ENCODE data around the gene C3orf52. TPM values are rescaled to one million over a fixed set of nuclear protein-coding genes. Genes with fewer than 3 reads are reported as not detected.

The C3orf52 gene
- total RNA-seq, 3 donors from 2014 or later, result 0.64 to 23.6 (median 8.5) TPM

DNA sequence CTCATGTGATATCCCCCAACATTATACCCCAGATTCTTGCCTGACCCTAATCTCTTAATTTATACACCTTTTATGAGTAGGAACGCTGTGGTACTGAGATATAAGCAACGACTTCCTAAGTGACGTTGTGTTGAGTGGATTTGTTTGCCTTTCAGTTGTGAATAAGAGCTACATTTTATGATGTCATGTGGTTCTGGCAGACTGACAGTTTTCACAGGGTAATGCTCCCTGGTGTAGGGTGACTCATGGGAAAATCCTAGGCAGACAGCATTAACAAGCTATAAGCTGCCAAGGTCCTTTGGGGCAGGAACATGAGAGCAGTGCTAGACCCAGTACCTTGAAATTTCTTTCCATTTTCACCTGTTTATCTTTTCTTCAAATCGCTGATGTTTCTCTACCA is 11.2 kb downstream of the C3orf52 start:
- Histone ChIP-seq H3K36me3 (no peaks in the 10 kb centered on the region), H3K27me3 (no peaks in the 10 kb centered on the region), H3K4me3 (no peak overlapping the region), H3K27ac (no peak overlapping the region), H3K4me1 (no peaks in the 10 kb centered on the region), H3K9me3 (no peaks in the 10 kb centered on the region)
- intact Hi-C loops (cut with DNase I; ENCODE audit: low total_unique reads), result no loop called here
- TF ChIP-seq CTCF (IDR thresholded peaks at IDR 0.05) (no peak), POLR2AphosphoS5 (IDR thresholded peaks at IDR 0.05) (no peak), POLR2A (IDR thresholded peaks at IDR 0.05) (no peak)
- DNase-seq (ENCODE audit: low spot score in 2 of 2), result peak in 1 of 2 donors; percentile 37

DNA sequence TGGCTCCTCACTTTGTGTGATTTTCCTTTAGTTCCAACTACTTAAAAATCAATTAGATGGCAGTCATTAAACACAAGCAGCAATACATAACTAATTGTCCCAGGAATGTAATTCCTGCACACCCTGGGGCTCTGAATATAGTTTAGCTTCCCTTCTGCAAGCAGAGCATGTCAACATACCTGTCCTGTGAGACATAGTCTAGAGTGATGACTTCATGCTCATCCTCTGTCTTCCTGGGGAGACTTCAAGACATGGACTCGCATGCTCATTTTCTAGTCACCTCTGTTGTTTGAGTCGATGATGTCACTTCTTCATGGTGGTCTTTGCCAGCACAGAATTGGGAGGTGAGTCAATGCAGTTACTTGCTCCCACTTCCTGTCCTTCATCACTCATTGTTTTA is 15.7 kb downstream of the C3orf52 start:
- Histone ChIP-seq H3K27me3 (no peaks in the 10 kb centered on the region), H3K9me3 (no peaks in the 10 kb centered on the region), H3K4me1 (no peaks in the 10 kb centered on the region), H3K27ac (no peak overlapping the region), H3K4me3 (no peak overlapping the region), H3K36me3 (no peaks in the 10 kb centered on the region)
- TF ChIP-seq POLR2A (IDR thresholded peaks at IDR 0.05) (no peak), CTCF (IDR thresholded peaks at IDR 0.05) (no peak), POLR2AphosphoS5 (IDR thresholded peaks at IDR 0.05) (no peak)
- intact Hi-C loops (cut with DNase I; ENCODE audit: low total_unique reads), result no loop called here
- no peak for DNase-seq (ENCODE audit: low spot score in 2 of 2)

- TF ChIP-seq POLR2AphosphoS5 (IDR thresholded peaks at IDR 0.05), result no peak
- TF ChIP-seq CTCF (IDR thresholded peaks at IDR 0.05), result no peak
- TF ChIP-seq POLR2A (IDR thresholded peaks at IDR 0.05), result no peak
- DNase-seq (ENCODE audit: low spot score in 2 of 2), result no peak
- Histone ChIP-seq H3K36me3 (no peaks in the 10 kb centered on the region), H3K9me3 (no peaks in the 10 kb centered on the region), H3K4me3 (no peak overlapping the region), H3K4me1 (no peaks in the 10 kb centered on the region), H3K27me3 (no peaks in the 10 kb centered on the region), H3K27ac (no peak overlapping the region)
- intact Hi-C loops (cut with DNase I; ENCODE audit: low total_unique reads), result no loop called here
Observed at GRCh38 chr3:112104774-112105173, 18.6 kb downstream of the C3orf52 start.

DNA sequence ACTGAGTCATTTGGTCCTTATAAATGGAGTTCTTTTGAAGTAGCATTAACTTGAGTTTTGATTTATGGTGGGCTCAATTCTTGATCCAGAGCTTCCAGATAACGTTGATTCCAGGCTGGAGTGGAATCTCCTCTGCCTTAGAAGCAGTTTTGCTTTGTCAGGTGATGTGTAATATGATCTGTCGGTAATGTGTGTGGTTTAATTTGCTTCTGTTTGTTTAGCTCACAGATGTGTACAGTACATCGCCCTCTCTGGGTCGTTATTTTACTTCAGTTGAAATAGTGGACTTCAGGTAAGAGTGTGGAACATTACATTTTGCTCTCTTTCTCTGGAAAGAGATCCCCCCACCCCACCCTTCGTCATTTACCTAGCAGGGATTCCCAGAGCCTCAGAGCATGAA is 23.1 kb downstream of the C3orf52 start:
- intact Hi-C loops (cut with DNase I; ENCODE audit: low total_unique reads), result no loop called here
- no peak for DNase-seq (ENCODE audit: low spot score in 2 of 2)
- Histone ChIP-seq H3K27me3 (no peaks in the 10 kb centered on the region), H3K27ac (no peak overlapping the region), H3K4me1 (no peaks in the 10 kb centered on the region), H3K36me3 (no peaks in the 10 kb centered on the region), H3K9me3 (no peaks in the 10 kb centered on the region), H3K4me3 (no peak overlapping the region)
- TF ChIP-seq POLR2AphosphoS5 (IDR thresholded peaks at IDR 0.05) (no peak), CTCF (IDR thresholded peaks at IDR 0.05) (no peak), POLR2A (IDR thresholded peaks at IDR 0.05) (no peak)

DNA sequence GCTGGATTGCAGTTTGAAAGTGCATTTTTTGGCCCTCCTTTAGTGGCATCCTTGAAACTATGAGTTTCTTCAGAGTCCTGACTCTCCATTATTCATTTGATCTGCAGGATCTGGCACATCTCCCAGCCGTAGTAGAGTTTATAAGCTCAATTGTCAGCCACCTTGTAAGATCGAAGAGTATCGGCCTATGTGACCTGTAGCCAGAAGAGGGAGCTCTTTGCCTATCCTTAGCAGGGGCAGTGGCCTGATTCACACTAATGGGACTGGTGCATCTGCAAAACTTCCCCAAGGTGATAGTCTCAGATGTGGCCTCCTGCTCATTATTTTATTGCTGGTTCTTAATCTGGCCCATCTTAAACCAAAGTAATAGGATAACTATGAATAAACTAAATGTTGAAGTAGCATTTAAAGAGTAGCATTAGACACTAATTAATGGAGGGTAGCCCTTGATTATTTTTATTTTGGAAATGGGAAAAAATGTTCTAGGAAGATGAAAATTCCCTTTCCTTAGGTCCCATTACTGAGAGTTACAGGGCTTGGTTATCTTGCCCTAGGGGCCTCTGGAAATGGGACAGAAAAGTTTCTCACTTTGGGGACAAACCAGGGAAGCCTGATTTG is 25.7 kb downstream of the C3orf52 start:
- H3K9me3 ChIP-seq, result no peaks in the 10 kb centered on the region
- no peaks in the 10 kb centered on the region for H3K36me3 ChIP-seq
- H3K4me1 ChIP-seq, result no peaks in the 10 kb centered on the region
- H3K27me3 ChIP-seq, result no peaks in the 10 kb centered on the region
- H3K4me3 ChIP-seq, result no peak overlapping the region
- DNase-seq (ENCODE audit: low spot score in 2 of 2), result peak in 1 of 2 donors; percentile 45
- no peak overlapping the region for H3K27ac ChIP-seq
- intact Hi-C loops (cut with DNase I; ENCODE audit: low total_unique reads), result no loop called here
- no peak for TF ChIP-seq POLR2AphosphoS5 (IDR thresholded peaks at IDR 0.05)
- no peak for TF ChIP-seq POLR2A (IDR thresholded peaks at IDR 0.05)
- TF ChIP-seq CTCF (IDR thresholded peaks at IDR 0.05), result peak in 2 of 3 donors; percentile 46 to 54
